HCT116 (cell line): ENCODE results near the gene OGA.

Source experiments
- EGR1 ChIP-seq: IDR thresholded peaks from 2 replicates; pipeline ENCODE4 v1.6.1; 2012; ENCODE audit warnings: low read depth
- TF ChIP-seq, protein P1 (sequence below), 3 experiments: fragments of 200-600 bp in 1 of 3; sonication (generic) in 1 of 3; IDR thresholded peaks in 2 of 3; conservative IDR thresholded peaks in 1 of 3; 2 replicates each; pipeline ENCODE4 v1.5.1; 2012 to 2017; ENCODE audit warnings: low read depth in 2 of 3, low read length in 2 of 3, antibody characterized with exemption in 1 of 3, borderline replicate concordance in 1 of 3, control low read depth in 1 of 3, mild to moderate bottlenecking in 1 of 3, mixed read lengths in 1 of 3, mixed run types in 1 of 3, moderate library complexity in 1 of 3; ENCODE audit not compliant: insufficient read depth in 1 of 3

DNA sequence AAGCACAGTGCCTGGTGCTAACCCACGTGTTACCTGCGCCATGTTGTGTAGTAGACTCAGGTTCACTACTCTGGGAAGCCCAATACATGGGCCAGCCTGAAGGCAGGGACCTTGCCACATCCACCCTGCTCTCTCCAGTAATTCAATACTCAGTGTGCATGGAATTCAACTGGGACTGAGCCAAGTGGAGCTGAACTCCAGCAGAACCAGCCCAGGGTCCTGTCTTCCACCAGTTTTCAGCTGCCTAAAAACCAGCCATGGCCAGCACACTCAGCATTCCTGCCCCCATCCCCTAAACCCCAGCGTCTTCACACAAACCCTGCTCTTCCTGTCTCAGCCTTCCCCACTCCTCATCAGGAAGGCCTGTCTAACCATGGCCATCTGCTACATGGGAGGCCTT is 57.7 kb downstream of the OGA start:
- TF ChIP-seq, protein P1, sequence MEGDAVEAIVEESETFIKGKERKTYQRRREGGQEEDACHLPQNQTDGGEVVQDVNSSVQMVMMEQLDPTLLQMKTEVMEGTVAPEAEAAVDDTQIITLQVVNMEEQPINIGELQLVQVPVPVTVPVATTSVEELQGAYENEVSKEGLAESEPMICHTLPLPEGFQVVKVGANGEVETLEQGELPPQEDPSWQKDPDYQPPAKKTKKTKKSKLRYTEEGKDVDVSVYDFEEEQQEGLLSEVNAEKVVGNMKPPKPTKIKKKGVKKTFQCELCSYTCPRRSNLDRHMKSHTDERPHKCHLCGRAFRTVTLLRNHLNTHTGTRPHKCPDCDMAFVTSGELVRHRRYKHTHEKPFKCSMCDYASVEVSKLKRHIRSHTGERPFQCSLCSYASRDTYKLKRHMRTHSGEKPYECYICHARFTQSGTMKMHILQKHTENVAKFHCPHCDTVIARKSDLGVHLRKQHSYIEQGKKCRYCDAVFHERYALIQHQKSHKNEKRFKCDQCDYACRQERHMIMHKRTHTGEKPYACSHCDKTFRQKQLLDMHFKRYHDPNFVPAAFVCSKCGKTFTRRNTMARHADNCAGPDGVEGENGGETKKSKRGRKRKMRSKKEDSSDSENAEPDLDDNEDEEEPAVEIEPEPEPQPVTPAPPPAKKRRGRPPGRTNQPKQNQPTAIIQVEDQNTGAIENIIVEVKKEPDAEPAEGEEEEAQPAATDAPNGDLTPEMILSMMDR (IDR thresholded peaks at IDR 0.05 in 2 of 3, conservative IDR thresholded peaks at IDR 0.05 in 1 of 3; ENCODE audit: borderline replicate concordance in 1 of 3, insufficient read depth in 1 of 3, low read depth in 2 of 3, low read length in 2 of 3) = no peak
- TF ChIP-seq EGR1 = no peak
